HG03432 (cell line): Measurements from ENCODE around the gene IFNE.

Experiments
- ATAC-seq: cut with Tn5 transposase; IDR thresholded peaks from one replicate; pipeline ENCODE4 v1.9.1; 2021; ENCODE audit warnings: mild to moderate bottlenecking, moderate library complexity; ENCODE audit not compliant: unreplicated experiment

The IFNE gene

DNA sequence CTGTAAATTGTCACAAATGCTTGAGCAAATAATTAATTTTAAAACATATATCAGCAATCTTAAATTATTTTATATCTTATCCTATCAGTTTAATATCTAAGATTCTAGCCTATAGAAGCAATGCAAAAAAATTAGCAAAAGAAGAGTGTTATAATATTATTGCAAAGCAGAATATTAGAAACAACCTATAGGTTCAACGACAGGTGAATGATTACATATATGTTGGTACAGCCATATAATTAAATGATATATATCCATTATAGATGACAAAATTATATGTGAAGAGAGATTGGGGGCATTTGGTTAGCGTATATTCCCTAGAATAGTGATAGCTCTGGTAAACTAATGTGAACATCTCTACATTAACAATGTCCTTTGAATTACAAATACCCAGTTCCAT, at the start of gene IFNE:
IFNE (minus strand) TSS at position 101 of the 400 bp plus-strand sequence. CDS start 619 bp downstream, outside the sequence.
- no peak for ATAC-seq

- ATAC-seq, result no peak
Measured at GRCh38 chr9:21528123-21528808, 46.2 kb upstream of the IFNE start.

- no peak for ATAC-seq
Measured at GRCh38 chr9:21527579-21527978, 45.5 kb upstream of the IFNE start.

DNA sequence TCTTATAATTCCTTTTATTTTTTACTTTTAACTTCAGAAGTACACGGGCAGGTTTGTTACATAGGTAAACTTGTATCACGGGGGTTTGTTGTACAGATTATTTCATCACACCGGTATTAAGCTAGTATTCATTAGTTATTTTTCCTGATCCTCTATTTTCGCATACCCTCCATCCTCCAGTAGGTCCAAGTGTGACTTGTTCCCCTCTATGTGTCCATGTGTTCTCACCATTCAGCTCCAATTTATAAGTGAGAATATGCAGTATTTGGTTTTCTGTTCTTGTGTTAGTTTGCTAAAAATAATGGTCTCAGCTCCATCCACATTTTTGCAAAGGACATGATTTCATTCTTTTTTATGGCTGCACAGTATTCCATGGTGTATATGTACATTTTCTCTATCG, 43.1 kb upstream of the IFNE start:
- ATAC-seq, result no peak

- no peak for ATAC-seq
Measured at GRCh38 chr9:21524099-21524830, 42.2 kb upstream of the IFNE start.

DNA sequence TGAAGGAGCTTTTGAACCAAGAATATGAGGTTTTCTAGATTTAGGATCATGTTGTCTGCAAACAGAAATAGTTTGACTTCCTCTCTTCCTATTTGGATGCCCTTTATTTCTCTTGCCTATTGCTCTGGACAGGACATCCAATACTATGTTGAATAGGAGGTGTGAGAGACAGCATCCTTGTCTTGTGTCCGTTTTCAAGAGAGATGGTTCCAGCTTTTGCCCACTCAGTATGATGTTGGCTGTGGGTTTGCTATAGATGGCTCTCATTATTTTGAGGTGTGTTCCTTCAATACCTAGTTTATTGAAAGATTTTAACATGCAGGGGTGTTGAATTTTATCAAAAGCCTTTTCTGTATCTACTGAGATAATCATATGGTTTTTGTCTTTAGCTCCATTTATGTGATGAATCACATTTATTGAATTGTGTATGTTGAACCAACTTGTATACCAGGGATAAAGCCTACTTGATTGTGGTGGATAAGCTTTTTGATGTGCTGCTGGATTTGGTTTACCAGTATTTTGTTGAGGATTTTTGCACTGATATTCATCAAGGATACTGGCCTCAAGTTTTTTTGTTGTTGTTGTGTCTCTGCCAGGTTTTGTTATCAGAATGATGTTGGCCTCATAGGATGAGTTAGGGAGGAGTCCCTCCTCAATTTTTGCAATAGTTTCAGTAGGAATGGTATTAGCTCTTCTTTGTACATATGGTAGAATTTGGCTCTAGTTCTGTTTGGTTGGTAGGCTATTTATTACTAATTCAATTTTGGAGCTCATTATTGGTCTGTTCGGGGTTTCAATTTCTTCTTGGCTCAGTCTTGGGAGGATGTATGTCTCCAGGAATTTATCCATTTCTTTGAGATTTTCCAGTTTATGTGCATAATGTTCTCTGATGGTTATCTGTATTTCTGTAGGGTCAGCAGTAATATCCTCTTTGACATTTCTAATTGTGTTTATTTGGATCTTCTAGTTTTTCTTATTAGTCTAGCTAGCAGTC, 41.2 kb upstream of the IFNE start:
- ATAC-seq, result no peak

- ATAC-seq, result no peak
Measured at GRCh38 chr9:21522348-21522747, 40.2 kb upstream of the IFNE start.

- no peak for ATAC-seq
Measured at GRCh38 chr9:21521448-21521847, 39.3 kb upstream of the IFNE start.

DNA sequence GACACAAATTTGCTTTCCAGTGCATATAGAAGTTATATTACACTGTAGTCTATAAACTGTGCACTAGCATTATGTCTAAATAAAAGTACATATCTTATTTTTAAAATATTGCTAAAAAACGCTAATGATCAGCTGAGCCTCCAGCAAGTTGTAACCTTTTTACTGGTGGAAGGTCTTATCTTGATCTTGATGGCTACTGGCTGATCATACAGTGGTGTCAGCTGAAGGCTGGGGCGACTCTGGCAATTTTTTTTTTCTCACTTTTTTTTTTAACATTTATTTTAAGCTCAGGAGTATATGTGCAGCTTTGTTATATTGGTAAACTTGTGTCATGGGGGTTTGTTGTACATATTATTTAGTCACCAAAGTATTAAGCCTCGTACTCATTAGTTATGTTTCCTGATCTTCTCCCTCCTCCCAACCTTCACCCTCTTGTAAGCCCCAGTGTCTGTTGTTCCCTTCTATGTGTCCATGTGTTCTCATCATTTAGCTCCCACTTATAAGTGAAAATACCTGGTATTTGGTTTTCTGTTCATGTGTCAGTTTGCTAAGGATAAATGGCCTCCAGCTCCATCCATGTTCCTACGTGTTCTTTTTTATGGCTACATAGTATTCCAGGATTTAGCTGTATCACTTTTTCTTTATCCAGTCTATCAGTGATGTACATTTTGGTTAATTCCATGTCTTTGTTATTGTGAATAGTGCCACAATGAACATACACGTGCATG, 38.6 kb upstream of the IFNE start:
- ATAC-seq, result no peak

- ATAC-seq, result no peak
Measured at GRCh38 chr9:21519855-21520434, 37.8 kb upstream of the IFNE start.

- ATAC-seq, result no peak
Measured at GRCh38 chr9:21516796-21517195, 34.7 kb upstream of the IFNE start.

GRCh38 chr9:21513431-21513830, 31.3 kb upstream of the IFNE start:
- no peak for ATAC-seq

DNA sequence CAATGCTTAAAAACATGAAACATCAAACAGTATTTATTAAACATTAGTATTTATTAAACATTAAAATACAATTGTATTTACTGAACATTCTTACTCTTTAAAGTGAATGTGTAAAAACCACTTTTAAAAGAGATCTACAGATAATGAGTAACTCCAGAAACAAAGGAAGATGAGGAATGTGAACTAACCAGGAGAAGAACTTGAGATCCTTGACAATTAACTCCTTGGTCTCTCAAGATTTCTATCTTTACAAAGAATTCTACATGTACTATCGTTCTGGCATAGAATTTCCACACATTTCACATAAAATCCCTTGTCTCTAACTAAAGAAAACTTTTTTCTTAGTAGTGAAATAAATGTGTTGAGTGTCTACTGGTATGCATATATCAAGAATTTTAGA, 28.7 kb upstream of the IFNE start:
- no peak for ATAC-seq

GRCh38 chr9:21507483-21507790, 25.3 kb upstream of the IFNE start:
- no peak for ATAC-seq

DNA sequence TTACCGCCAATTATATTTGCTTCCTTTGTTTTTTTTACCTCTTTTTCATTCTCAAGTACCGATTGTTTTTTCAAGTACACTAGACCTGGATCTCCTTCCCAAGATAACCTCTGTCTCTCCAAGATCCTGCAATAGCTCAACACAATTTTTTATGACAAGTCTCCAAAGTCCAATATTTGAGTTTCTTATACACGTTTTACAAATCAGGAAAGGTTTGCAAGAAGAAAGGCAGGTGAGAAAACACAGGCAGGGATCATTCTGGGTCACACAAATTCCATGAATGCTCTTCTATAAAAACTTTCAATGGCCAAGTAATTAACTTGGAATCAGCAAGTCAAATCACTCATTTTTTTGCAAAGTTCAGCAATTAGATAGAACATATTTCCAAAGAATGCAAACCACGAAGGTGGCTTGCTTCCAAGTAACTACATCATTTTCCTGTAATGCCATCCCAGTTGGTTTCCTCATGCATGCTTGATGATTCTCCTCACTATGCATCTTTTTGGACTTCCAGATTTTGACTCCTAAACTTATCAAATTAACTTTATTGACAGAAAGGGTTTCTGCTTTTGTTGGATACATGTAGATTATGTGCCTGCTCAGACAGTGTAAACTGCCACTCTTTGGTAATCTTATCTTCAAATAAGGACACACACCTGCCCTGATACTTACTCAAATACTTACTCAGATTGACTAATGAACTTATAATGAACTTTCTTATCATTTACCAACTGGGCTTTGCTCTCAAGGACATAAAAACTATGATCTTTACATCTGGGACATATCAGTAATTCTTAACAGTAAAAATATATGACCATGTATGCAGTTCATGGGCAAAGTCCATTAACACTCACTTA, 24.7 kb upstream of the IFNE start:
- no peak for ATAC-seq

DNA sequence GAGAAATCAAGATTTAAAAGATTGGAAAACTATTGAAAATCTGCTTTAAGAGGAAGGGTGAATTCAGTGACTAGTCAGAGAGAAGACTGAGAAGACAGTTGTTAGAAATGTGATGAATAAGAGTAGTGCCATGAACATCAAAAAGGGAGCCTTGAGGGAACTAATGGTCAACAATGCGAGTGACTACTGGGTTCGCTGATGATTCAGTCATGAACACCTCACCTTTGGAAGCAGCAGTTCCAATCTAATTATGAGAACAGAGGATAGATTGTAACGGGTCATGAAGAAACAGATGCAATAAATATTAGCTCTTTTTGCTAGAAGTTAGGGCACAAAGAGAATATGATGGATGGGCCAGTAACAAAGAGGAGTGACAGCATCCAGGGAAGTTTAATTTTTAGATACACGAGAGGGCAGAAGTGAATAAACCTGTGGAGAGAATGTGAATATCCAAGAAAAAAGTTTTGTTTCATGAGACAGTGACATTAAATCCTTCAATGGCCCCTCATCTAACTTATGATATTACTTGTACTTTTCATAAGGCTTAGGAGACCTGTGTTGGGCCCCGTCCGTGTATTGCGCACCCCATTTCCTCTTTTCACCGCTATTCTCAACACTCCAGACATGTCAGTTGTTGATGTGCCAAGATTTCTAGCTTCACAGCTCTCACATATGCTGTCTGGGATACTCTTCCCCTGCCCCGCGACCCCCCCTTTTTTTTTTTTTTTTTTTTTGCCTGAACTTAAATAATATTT, 23.5 kb upstream of the IFNE start:
- ATAC-seq, result no peak

DNA sequence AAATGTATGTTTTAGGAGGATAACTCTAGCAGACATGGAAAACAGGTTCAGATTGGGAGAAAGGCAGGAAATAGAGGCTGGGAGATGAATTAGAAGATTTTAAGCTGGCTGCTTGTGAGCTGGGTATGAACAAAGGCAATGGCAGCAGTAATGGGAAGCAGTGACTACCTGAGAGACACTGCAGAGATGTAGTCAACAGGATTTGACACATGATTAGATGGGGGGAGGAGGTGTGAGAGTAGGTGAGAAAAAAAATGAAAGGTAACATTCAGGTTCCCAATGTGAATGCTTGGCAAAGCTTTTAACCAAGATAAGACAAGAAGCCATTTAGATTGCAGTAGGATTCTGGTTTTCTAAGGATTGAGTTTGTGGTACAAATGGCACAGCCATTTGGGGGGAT, 22.8 kb upstream of the IFNE start:
- ATAC-seq, result no peak

- no peak for ATAC-seq
Measured at GRCh38 chr9:21504113-21504512, 22.0 kb upstream of the IFNE start.

DNA sequence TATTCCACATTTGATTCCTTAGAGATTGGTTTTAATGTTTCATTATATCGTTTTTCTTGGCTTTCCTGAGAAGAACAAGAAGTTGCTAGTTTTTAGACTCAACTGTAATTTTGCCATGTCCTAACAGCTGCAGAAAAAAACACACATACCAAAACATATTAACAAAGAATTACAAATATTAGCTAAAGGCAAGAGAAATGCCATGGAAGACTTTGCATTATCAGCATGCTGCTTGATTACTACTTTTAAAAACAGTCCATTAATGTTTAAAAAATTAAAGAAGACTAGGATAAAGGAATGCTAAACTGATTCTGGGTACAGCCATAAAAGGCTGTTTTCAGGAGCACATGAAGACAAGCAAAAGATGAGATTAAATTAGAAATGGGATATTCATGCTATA, 20.5 kb upstream of the IFNE start:
- no peak for ATAC-seq
